HG03378 (cell line): ENCODE data around the gene UQCR11.

Experiments used
- ATAC-seq: cut with Tn5 transposase; IDR thresholded peaks from one replicate; pipeline ENCODE4 v1.9.1; 2021; ENCODE audit warnings: mild to moderate bottlenecking, moderate library complexity; ENCODE audit not compliant: unreplicated experiment

UQCR11 gene

GRCh38 chr19:1618157-1619093 lies 13.2 kb upstream of the UQCR11 start:
- ATAC-seq, result no peak

DNA sequence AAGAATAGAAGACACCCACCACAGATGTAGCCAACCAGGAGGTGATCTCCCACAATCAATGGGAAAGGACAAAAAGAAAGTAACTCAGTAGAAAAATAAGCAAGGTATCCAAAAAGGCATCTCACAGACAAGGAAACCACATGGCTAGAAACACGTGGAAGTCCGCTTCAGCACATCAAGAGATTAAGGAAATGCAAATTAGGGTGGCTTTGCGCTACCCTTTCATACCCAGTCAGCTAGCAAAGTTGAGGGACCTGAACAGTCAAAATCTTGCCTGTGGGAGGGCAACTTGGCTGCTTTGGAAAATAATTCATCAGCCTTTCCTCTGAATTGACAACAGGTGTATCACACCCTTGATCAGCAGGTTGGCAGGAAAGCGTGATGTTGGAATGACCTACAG lies 11.6 kb upstream of the UQCR11 start:
- no peak for ATAC-seq

DNA sequence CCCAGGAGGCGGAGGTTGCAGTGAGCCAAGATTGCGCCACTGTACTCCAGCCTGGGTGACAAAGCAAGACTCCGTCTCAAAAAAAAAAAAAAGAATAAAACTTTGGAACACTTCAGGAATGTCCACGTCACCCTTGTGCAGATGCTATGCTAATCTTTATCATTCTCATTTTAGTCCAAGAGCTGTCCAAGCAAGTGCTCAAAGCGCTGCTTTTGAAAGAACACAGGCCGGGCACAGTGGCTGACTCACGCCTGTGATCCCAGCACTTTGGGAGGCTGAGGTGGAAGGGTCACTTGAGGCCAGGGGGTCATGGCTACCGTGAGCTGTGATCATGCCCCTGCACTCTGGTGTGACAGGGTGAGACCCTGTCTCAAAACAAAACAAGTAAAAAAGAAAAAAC lies 11.1 kb upstream of the UQCR11 start:
- ATAC-seq, result no peak

DNA sequence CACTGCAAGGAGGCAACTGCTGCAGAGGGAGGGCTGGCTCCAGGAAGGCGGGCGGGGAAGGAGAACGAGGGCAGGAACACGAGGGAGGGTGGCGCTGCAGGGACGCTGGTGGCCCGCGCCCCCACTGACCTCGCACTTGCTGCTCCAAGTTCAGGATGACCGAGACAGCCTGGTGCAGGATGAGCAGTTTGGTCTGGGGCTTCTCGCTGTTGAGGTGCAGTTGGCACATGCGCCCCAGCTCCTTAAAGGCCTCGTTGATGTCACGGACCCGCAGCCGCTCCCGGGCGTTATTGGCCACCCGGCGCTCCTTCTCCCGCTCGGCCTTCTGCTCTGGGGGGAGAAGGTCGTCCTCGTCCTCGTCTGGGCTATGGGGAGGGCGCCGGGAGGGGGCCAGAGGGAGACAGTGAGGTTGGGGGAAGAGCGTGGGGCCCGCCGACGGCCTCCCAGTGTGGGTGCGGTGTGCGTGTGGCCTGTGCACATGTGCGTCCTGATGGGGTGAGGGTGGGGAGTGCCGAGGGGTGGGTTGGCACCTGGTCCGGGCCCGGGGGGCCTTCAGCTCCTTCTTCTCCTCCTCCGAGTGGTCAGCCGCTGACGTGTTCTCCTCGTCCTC lies 10.0 kb upstream of the UQCR11 start:
- no peak for ATAC-seq

- no peak for ATAC-seq
Measured at GRCh38 chr19:1613808-1614570, 8.7 kb upstream of the UQCR11 start.

- ATAC-seq, result no peak
Measured at GRCh38 chr19:1613146-1613545, 7.9 kb upstream of the UQCR11 start.

DNA sequence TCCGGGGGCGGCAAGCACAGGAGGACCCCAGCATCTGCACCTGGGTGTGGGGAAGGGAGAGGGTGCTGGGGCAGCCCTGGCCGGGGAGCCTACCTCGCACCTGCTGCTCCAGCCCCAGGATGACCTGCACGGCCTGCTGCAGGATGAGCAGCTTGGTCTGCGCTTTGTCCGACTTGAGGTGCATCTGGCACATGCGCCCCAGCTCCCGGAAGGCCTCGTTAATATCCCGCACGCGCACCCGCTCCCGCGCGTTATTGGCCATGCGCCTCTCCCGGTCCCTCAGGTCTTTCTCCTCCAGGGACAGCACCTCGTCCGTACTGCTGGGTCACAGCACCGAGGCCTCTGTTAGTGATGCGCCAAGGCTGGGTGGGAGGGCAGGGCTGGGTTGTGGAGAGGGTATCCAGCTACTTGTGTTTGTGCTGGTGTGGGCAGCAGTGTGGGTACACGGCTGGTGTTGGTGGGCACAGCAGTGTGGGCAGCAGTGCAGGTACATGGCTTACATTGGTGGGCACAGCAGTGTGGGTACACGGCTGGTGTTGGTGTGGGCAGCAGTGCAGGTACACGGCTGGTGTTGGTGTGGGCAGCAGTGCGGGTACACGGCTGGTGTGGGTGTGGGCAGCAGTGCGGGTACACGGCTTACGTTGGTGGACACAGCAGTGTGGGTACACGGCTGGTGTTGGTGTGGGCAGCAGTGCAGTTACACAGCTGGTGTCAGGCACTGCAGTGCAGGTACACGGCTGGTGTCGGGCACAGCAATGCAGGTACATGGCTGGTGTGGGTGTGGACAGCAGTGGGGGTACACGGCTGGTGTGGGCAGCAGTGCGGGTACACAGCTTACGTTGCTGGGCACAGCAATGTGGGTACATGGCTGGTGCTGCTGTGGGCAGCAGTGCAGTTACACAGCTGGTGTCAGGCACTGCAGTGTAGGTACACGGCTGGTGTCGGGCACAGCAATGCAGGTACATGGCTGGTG lies 7.1 kb upstream of the UQCR11 start:
- ATAC-seq, result no peak

GRCh38 chr19:1611353-1611752 lies 6.1 kb upstream of the UQCR11 start:
- ATAC-seq, result no peak

GRCh38 chr19:1610579-1610978 lies 5.3 kb upstream of the UQCR11 start:
- ATAC-seq, result no peak

- no peak for ATAC-seq
Measured at GRCh38 chr19:1609680-1610474, 4.6 kb upstream of the UQCR11 start.

- ATAC-seq, result no peak
Measured at GRCh38 chr19:1609103-1609396, 3.8 kb upstream of the UQCR11 start.

DNA sequence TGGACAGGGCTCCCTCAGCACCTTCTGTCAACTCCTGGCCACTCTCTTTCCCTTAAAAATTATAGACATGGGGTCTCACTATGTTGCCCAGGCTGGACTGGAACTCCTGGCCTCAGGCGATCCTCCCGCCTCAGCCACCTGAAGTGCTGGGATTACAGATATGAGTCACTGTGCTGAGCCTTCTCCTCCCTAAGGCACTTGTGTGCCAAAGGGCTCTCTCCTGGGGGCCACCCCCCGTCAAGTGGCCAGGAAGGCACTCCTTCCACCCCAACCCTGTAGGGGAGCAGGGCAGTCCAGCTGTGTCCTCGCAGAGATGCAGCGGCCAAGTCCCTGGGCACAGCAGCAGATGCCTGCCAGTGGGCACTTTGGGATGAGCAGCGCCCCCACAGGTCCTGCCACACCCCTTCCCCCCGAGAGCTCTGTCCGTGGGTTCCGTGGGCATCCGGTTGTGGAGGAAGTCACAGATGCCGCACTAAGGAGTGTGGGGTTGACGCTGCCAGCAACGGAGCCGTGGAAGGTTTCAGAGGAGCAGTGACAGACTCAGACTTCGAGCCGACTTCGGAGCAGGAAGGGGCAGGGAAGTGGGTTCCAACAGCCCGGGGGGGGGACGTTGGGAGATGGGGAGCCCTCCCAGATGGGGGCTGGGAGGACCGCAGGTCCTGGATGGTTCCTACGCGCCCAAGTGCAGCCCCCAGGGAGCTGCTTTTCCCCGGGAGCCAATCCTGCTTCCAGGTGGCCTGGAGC lies 3.3 kb upstream of the UQCR11 start:
- ATAC-seq, result no peak

DNA sequence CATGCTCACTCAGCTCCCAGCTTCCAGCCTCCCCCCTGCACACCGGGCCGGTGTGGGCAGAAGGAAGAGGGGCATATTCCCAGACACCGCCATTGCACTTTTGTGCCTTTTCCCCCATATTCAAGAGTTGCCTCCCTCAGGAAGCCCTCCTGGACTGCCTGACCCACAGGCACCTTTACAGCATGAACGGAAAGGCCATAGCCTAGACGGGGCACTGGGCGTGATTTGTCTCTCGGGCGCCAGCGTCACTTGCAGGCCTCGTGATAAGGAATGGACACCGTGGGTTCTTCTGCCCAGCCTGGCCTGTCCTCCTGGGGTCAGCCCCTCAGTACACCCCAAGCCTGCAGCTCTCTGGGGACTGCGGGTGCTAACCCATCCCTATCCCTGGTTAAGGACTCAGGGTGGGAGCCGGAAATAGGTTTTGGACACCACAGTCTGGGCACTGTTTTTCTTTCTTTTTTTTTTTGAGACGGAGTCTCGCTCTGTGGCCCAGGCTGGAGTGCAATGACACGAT lies 933 bp upstream of the UQCR11 start:
- no peak for ATAC-seq

DNA sequence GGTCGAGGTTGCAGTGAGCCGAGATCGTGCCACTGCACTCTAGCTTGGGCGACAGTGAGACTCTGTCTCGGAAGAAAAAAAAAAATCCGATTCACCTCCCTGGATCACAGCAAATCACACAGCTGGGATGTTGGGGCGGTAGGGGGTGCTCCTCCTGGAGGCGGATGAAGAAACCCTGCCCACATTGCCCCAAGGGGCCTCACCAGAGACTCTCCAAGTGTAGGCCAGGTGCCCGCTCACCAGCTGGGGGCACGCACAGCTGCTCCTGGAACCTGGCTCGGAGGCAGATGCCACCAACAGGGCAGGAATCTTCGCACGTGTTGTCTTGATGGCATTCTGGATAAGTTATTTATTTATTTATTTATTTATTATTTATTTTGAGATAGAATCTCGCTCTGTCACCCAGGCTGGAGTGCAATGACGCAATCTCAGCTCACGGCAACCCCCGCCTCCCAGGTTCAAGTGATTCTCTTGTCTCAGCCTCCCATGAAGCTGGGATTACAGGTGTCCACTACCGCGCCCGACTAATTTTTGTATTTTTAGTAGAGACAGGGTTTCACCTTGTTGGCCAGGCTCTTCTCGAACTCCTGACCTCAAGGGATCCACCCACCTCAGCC lies 3.1 kb downstream of the UQCR11 start:
- ATAC-seq, result no peak

DNA sequence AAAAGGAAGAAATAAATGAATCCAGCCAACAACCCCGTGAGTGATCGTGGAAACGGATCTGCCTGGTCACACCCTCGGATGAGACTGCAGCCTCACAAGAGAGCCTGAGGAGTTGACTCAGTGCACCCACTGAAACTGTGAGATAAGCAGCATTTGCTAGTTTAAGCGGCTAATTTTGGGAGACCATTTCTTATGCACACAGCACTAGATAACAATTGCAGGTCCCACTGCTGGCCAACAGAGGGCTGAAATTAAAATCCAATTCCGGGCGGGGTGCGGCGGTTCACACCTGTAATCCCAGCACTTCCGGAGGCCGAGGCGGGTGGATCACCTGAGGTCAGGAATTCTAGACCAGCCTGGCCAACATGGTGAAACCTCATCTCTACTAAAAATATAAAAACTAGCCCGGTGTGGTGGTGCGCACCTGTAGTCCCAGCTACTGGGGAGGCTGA lies 3.6 kb downstream of the UQCR11 start:
- no peak for ATAC-seq

- ATAC-seq, result no peak
Measured at GRCh38 chr19:1599460-1599846, 5.8 kb downstream of the UQCR11 start.

GRCh38 chr19:1598777-1599459 lies 6.3 kb downstream of the UQCR11 start:
- ATAC-seq, result no peak

GRCh38 chr19:1593501-1593772 lies 11.8 kb downstream of the UQCR11 start:
- no peak for ATAC-seq
